Measurements from ENCODE around the gene HOXA7. TPM values are rescaled to one million over a fixed set of nuclear protein-coding genes. Genes with fewer than 3 reads are reported as not detected.

The HOXA7 gene
- total RNA-seq, 6 experiments from 2014 or later, result not detected

DNA sequence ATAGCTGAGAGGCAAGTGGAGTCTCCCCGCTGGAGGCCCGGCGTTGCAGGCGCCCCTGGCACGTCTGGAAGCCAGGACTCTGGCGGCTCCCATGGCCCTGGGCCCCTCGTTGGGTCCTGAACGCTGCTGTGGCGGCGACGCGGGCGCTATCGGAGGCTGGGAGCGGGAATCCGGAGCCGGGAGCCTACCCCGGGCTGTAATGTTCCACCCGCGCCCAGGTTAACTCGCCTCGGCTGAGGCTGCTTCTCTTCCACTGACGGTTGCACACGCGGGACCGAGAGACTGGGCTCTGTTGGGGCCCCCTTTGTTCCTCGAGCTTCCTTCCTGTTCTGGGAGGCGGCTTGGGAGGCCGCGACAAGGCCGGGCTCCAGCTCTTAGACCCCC lies 11.7 kb downstream of the HOXA7 start:
- DNase-seq (peak in 1 of 3 donors; percentile 55), ATAC-seq (no peak)
- 41% methylated on average over 3 of the region's 31 CpGs for WGBS (ENCODE audit: insufficient coverage, low coverage, low lambda C conversion rate, missing lambda C conversion rate)
- Histone ChIP-seq H3K27me3 (peaks cover 11 to 75% of the 10 kb centered on the region in 2 donors), H3K4me1 (no peaks in the 10 kb centered on the region), H3K4me3 (no peak overlapping the region), H3K27ac (no peak overlapping the region), H3K36me3 (no peaks in the 10 kb centered on the region), H3K9me3 (no peaks in the 10 kb centered on the region)
- intact Hi-C loops (cut with DNase I), result no loop called here
- TF ChIP-seq, protein P1, sequence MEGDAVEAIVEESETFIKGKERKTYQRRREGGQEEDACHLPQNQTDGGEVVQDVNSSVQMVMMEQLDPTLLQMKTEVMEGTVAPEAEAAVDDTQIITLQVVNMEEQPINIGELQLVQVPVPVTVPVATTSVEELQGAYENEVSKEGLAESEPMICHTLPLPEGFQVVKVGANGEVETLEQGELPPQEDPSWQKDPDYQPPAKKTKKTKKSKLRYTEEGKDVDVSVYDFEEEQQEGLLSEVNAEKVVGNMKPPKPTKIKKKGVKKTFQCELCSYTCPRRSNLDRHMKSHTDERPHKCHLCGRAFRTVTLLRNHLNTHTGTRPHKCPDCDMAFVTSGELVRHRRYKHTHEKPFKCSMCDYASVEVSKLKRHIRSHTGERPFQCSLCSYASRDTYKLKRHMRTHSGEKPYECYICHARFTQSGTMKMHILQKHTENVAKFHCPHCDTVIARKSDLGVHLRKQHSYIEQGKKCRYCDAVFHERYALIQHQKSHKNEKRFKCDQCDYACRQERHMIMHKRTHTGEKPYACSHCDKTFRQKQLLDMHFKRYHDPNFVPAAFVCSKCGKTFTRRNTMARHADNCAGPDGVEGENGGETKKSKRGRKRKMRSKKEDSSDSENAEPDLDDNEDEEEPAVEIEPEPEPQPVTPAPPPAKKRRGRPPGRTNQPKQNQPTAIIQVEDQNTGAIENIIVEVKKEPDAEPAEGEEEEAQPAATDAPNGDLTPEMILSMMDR (IDR thresholded peaks at IDR 0.05), result no peak
- TF ChIP-seq POLR2A (IDR thresholded peaks at IDR 0.05), result no peak

DNA sequence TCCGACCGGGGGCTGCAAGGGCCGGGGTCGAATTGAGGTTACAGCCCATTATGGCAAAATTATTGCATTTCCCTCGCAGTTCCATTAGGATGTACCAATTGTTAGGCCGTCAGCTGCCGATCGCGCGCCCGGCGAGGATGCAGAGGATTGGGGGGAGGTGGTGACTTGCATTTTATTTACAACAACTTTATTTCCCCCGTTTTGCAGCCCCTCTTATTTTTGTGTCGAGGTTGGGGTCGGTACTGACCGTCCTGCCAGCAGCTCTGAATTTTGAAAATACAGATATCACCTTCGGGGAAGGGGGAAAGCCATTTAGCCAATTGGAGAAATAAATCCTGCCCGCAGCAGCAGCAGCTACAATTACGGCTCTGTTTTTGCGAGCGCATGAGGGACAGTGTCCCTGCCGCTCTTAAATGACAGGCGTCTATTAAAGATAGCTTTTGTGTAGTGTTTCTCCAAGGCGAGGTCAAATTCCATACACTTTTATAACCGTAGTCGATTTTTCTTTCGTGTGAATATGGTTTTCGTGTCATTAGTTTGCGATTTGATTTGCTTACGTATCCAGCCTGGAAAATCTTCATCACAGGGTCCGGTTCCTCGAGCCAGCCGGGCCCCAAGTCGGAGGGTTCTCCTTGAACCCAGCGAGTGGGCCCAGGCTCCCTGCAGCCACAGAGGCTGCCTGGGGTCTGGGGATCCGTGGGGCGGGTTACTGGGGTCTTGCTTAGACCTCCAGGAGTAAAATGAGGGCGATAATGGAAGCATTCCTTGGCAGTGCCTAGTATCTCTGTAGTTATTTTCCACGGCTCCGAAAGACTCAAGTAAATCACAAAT lies 12.3 kb downstream of the HOXA7 start:
- no peak overlapping the region for H3K4me3 ChIP-seq
- H3K27ac ChIP-seq, result no peak overlapping the region
- peaks cover 12 to 81% of the 10 kb centered on the region in 2 donors for H3K27me3 ChIP-seq
- intact Hi-C loops (cut with DNase I), result no loop called here
- 36% methylated on average over 32 of the region's 40 CpGs for WGBS (ENCODE audit: insufficient coverage, low coverage, low lambda C conversion rate, missing lambda C conversion rate)
- DNase-seq (no peak), ATAC-seq (no peak)
- no peaks in the 10 kb centered on the region for H3K4me1 ChIP-seq
- TF ChIP-seq, protein P1 (IDR thresholded peaks at IDR 0.05), result peak in 1 of 4 donors; percentile 49
- no peak for TF ChIP-seq POLR2A (IDR thresholded peaks at IDR 0.05)
- no peaks in the 10 kb centered on the region for H3K36me3 ChIP-seq
- H3K9me3 ChIP-seq, result no peaks in the 10 kb centered on the region

DNA sequence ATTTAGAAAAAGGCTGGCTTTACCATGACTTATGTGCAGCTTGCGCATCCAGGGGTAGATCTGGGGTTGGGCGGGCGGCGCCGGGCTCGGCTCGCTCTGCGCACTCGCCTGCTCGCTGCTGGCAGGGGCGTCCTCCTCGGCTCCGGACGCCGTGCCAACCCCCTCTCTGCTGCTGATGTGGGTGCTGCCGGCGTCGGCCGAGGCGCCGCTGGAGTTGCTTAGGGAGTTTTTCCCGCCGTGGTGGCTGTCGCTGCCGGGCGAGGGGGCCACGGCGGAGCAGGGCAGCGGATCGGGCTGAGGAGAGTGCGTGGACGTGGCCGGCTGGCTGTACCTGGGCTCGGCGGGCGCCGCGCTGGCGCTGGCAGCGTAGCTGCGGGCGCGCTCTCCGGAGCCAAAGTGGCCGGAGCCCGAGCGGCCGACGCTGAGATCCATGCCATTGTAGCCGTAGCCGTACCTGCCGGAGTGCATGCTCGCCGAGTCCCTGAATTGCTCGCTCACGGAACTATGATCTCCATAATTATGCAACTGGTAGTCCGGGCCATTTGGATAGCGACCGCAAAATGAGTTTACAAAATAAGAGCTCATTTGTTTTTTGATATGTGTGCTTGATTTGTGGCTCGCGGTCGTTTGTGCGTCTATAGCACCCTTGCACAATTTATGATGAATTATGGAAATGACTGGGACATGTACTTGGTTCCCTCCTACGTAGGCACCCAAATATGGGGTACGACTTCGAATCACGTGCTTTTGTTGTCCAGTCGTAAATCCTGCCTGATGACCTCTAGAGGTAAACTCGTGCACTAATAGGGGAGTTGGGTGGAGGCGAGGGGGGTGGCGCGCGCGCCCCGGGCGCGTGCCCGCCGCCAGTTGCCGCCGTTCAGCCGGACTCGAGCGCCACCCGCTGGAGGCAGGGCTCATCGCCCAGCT lies 13.2 kb downstream of the HOXA7 start, which contains the start of gene HOXA5:
Gene HOXA5, minus strand, starts transcription at position 659 of the 927 bp plus-strand sequence. Its CDS starts 74 bp downstream, at position 585.
- DNase-seq, result peak in 2 of 3 donors; percentile 65 to 67
- 22% methylated on average over 29 of the region's 86 CpGs for WGBS (ENCODE audit: insufficient coverage, low coverage, low lambda C conversion rate, missing lambda C conversion rate)
- peak within 1 kb of the TSS; percentile 35 to 69 (median 67) for H3K27ac ChIP-seq
- no peaks in the 10 kb centered on the region for H3K36me3 ChIP-seq
- H3K27me3 ChIP-seq, result peaks cover 5 to 81% of the 10 kb centered on the region in 2 donors
- H3K4me3 ChIP-seq, result peak within 1 kb of the TSS; percentile 28 to 46 (median 41)
- H3K4me1 ChIP-seq, result no peaks in the 10 kb centered on the region
- ATAC-seq, result peak; percentile 62 to 78 (median 76)
- intact Hi-C loops (cut with DNase I), result no loop called here
- TF ChIP-seq, protein P1 (IDR thresholded peaks at IDR 0.05), result peak in 3 of 4 donors; percentile 45 to 48 (median 46)
- peak; percentile 26 for TF ChIP-seq POLR2A (IDR thresholded peaks at IDR 0.05)
- no peaks in the 10 kb centered on the region for H3K9me3 ChIP-seq

DNA sequence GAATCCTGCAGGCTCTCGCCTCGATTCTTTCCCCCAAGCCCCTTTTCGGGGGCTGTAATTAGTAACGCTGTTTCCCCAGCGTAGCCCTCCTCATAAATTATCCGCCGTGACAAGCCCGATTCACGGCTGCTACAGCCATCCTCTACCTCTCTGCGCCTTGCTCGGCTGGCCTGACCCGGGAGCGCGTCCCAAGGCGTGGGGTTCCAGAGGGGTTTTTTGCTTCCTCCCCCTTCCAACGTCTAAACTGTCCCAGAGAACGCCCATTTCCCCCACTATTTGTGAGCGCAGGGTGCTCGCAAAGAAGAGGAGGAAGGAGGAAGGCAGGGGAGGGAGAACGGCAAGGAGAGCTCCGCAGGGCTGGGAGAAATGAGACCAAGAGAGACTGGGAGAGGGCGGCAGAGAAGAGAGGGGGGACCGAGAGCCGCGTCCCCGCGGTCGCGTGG lies 13.9 kb downstream of the HOXA7 start:
- Histone ChIP-seq H3K9me3 (no peaks in the 10 kb centered on the region), H3K36me3 (no peaks in the 10 kb centered on the region), H3K27ac (peak overlapping the region; percentile 35 to 69 (median 67)), H3K4me1 (no peaks in the 10 kb centered on the region), H3K4me3 (peak overlapping the region; percentile 28 to 46 (median 41)), H3K27me3 (peaks cover 5 to 76% of the 10 kb centered on the region in 2 donors)
- no peak for ATAC-seq
- WGBS (ENCODE audit: insufficient coverage, low coverage, low lambda C conversion rate, missing lambda C conversion rate), result 15% methylated on average over 28 of the region's 29 CpGs
- DNase-seq, result no peak
- TF ChIP-seq, protein P1 (IDR thresholded peaks at IDR 0.05), result no peak
- TF ChIP-seq POLR2A (IDR thresholded peaks at IDR 0.05), result no peak
- intact Hi-C loops (cut with DNase I), result no loop called here
